ENCODE measurements around the gene IQCM.
"Not testable (repeated sequence)": the region's sequence is repeated elsewhere in the genome, so short reads cannot be mapped to it uniquely, and the experiment has no call there.

The IQCM gene

DNA sequence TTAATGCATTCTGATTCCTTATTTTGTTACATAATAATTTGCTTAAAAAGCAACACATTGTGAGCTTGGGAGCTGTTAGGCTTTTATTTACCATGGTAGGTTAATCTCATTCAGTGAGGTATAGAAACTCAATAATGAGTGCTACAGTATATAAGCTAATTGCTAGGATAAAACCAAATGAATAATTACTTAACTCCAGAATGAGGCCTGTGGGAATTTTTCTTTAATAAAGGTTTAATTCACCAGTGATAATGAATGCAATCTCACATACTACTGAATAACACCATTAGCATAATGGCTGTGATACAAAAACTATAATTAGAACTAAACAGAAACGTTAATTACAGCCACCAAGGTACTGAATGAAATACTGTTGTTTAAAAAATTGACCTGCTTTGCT, 326.3 kb downstream of the IQCM start:
- DNase-seq (ENCODE audit: low read depth in 2 of 2, low spot score in 1 of 2): no peak

GRCh38 chr4:149486861-149487260, 328.8 kb downstream of the IQCM start:
- DNase-seq (ENCODE audit: low read depth in 2 of 2, low spot score in 1 of 2): no peak

GRCh38 chr4:149468669-149469068, 347.0 kb downstream of the IQCM start:
- not testable (repeated sequence) for DNase-seq (ENCODE audit: low read depth in 2 of 2, low spot score in 1 of 2)

DNA sequence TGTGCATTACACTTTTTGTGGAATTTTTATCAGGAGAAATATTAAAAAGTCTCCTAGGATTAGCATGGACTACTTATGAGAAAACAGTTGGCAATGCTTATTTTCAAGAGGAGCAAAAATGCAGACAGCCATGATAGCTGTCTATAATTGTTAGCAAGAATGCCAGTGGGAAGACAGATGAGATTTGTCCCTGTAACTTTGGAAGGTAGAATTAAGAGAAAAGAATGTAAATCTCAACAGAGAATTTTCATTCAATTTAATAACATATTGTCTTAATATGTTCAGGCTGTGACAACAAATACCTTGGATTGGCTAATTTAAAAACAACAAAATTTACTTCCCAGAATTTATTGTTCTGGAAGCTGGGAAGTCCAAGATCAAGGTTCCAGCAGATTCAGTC, 349.2 kb downstream of the IQCM start:
- no peak for DNase-seq (ENCODE audit: low read depth in 2 of 2, low spot score in 1 of 2)

DNA sequence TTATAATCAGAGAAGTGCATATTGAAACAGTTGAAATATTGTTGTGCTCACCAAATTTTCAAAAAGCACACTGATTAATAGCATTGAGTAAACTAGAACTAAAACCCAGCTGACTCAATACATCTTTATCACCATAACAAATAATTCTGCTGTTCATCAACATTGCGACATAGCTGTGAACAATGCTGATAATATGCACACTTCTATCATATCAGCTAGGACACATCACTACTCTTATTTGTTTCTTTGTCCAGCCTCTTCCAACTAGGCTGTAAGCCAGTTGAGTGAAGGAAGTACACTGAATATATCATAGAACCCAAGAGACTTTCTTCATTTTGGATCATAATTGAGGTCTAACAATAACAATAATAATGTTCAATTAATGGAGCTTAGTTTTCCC, 349.7 kb downstream of the IQCM start:
- no peak for DNase-seq (ENCODE audit: low read depth in 2 of 2, low spot score in 1 of 2)

GRCh38 chr4:149443537-149443936, 372.1 kb downstream of the IQCM start:
- no peak for DNase-seq (ENCODE audit: low read depth in 2 of 2, low spot score in 1 of 2)

DNA sequence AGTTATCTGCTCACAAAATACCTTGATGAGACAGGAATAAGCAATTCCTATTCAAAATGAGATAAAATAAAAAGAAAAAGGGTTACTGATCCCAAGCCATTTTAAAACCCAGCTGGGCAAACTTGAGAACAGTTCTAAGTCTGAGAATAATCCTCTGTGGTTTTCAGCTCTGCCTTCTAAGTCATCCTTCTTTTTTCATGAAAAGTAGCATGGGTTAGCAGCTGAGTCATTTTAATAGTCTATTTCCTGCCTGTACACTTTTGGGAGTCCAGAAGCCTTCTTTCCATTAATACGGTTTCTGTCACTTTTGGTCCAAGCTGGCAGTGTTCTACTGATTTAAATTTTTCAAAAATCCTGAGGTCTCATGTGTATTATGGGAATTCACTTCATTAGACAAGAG, 374.3 kb downstream of the IQCM start:
- DNase-seq (ENCODE audit: low read depth in 2 of 2, low spot score in 1 of 2): no peak

DNA sequence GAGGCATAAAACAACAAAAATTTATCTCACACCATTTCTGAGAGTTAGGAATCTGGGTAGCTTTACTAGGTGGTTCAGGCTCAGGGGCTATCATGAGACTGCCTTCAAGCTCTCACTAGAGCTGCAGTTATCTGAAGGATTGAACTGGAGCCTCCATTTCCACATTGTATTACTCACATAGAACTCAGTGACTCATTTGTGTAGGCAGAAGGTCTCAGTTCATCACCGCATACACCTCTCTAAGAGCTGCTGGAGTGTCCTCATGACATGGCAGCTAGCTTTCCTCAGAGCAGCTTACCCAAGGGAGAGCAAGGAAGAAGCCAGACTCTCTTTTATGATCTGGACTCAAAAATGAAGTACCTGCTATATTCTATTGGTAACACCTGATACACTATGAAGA, 389.2 kb downstream of the IQCM start:
- no peak for DNase-seq (ENCODE audit: low read depth in 2 of 2, low spot score in 1 of 2)

DNA sequence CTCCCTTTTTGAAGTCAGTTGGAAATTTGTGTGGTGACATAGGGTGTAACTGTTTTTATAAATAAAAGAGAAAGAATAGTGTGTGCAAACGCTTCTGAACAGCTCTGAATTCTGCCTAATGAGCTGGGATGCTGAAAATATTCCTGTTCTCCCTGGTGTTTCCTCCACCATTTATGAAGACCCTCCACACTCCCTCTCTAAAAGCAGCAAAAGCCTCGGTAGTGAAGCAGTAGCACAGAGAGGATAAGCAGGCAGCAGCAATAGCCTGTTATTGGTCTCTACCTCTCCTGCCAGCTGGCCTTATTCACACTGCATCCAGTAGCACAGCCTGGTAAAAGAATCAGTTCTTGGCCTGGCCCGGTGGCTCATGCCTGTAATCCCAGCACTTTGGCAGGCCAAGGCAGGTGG, 406.1 kb downstream of the IQCM start:
- DNase-seq (ENCODE audit: low read depth in 2 of 2, low spot score in 1 of 2): no peak

- no peak for DNase-seq (ENCODE audit: low read depth in 2 of 2, low spot score in 1 of 2)
Measured at GRCh38 chr4:149409146-149409545, 406.5 kb downstream of the IQCM start.

- no peak for DNase-seq (ENCODE audit: low read depth in 2 of 2, low spot score in 1 of 2)
Measured at GRCh38 chr4:149404143-149404542, 411.5 kb downstream of the IQCM start.

- DNase-seq (ENCODE audit: low read depth in 2 of 2, low spot score in 1 of 2): no peak
Measured at GRCh38 chr4:149403081-149403480, 412.6 kb downstream of the IQCM start.

DNA sequence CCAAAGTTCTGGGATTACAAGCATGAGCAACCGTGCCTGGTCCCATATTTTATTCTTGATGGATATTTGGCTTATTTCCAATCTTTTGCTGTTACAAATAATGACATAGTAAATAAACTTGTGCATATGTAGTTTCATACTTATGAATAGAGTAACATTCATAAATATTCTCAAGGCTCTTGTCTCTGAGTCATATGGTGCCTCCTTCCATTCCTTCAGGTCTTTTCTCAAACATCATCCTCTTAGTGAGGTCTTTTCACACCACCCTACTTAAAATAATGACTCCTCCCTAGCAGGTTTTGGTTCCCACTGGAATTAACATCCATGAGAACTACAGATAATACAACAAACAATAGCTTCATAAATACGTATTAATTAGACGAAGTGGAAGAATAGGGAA, 416.6 kb downstream of the IQCM start:
- no peak for DNase-seq (ENCODE audit: low read depth in 2 of 2, low spot score in 1 of 2)

DNA sequence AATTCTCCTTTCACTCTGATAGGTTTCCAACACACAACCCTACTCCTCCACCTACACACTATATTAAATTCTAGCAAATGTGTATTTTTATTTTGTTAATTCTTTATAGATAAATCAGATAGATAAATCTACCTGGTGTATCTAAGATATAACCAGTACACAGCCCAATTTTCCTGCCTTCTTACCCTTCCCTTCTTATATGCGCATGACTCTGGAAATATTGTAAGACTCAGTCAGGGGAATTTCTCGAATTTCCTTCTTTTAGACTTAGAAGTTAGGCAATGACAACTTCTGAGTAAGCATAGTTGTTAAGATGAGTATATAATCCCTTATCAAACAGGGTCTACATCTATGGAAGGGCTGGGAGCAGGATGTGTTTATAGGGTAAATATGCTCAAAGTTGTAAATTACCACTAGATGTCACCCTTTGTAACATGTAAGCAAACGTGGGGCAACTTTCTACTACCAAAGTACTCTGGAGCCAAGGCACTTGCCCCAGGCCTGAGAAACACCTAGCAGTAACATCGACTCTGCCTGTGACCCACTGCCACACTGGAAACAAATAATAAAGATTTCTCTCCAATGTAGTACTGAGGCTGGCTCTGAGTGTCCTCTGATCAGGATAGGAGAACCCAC, 444.7 kb downstream of the IQCM start:
- DNase-seq (ENCODE audit: low read depth in 2 of 2, low spot score in 1 of 2): no peak

DNA sequence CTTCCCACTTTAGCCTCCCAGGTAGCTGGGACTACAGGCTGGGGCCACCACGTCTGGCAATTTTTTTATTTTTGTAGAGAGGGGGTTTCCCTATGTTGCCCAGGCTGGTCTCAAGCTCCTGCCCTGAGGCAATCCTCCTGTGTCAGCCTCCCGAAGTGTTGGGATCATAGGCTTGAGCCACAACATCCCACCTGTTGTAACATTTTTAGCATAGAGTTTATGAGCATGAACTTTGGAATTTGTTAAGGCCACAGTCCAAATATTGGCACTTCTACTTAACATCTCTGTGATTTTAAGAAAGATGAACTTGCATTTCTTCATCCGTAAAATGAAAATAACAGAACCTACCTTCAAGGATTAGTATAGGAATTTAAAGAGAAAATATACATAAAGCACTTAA, 445.6 kb downstream of the IQCM start:
- no peak for DNase-seq (ENCODE audit: low read depth in 2 of 2, low spot score in 1 of 2)

DNA sequence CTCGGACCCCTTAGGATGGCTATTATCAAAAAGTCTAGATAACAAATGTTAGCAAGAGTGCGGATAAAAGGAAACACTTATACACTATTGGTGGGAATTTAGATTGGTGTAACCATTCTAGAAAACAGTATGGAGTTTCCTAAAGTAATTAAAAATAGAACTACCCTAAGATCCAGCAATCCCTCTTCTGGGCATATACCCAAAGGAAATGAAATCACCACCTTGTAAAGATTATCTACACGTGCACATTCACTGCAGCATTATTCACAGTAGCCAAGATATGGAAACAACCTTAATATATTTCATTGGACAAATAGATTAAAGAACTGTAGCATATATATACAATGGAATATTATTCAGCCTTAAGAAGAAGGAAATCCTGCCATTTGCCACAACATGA, 462.4 kb downstream of the IQCM start:
- DNase-seq (ENCODE audit: low read depth in 2 of 2, low spot score in 1 of 2): no peak

GRCh38 chr4:149349541-149349940, 466.1 kb downstream of the IQCM start:
- DNase-seq (ENCODE audit: low read depth in 2 of 2, low spot score in 1 of 2): no peak

- DNase-seq (ENCODE audit: low read depth in 2 of 2, low spot score in 1 of 2): no peak
Measured at GRCh38 chr4:149347139-149347538, 468.5 kb downstream of the IQCM start.

DNA sequence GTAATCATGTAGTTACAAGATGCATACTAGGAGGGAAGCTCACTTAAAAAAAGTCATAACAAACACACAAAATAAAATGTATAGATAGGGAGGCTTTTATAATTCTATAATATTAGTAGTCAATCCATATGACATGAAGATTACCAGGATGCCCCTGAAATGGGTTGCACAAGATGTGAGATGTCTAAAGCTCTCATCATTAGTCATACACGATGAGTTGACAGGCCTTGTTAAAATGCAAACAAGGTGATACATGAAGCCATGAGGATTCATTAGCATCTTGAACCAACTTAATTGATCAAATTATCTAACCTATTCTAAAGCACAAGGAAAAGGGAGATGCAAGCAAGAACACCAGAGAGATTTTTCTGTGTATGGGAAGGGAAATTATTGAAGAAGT, 470.2 kb downstream of the IQCM start:
- DNase-seq (ENCODE audit: low read depth in 2 of 2, low spot score in 1 of 2): no peak

- no peak for DNase-seq (ENCODE audit: low read depth in 2 of 2, low spot score in 1 of 2)
Measured at GRCh38 chr4:149344436-149344835, 471.2 kb downstream of the IQCM start.

DNA sequence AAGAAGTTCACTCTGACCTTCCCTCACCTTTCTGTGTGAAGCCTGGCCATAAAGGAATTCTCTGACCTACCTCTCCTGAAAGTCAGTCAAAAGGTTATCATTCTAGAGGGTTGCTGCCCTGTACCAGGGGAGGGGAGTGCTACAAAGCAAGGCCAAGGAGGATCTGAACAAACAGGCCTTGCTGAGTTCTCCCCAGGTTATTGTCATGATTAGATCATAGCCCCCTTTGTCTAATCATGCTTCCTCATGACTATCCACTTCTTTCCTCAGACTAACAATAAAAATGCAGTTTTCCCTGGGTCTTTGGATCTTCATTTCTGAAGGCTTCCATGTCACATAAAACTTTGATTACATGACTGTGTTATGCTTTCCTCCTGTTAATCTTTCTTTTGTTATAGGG, 472.0 kb downstream of the IQCM start:
- no peak for DNase-seq (ENCODE audit: low read depth in 2 of 2, low spot score in 1 of 2)

GRCh38 chr4:149341117-149341516, 474.5 kb downstream of the IQCM start:
- not testable (repeated sequence) for DNase-seq (ENCODE audit: low read depth in 2 of 2, low spot score in 1 of 2)

- no peak for DNase-seq (ENCODE audit: low read depth in 2 of 2, low spot score in 1 of 2)
Measured at GRCh38 chr4:149328161-149328560, 487.5 kb downstream of the IQCM start.

DNA sequence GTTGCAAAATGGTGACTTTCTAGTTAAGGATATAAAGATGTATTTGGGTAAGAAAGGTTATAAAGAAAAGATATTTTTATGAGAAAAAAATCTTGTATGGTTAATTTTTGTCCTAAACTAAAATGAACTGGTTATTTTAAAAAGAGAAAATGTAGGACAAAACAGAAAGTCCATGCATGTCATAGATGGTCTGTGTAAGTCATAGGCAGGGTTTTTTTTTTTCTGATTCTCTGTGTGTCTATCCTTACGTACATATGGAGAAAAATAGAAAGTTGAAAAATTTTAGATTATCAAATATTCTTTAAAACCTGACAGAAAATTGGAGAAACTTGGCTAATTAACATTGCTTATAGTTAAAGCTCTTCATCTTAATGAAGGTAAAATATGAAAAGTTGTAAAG, 493.4 kb downstream of the IQCM start:
- no peak for DNase-seq (ENCODE audit: low read depth in 2 of 2, low spot score in 1 of 2)

Measured in stimulated activated CD8-positive, alpha-beta memory T cell treated with anti-CD3 and anti-CD28 coated beads, Interleukin-4, amount 100 ng/mL, for 1 hour (primary cell).